Common myeloid progenitor, CD34-positive (primary cell): ENCODE data around the gene HAPSTR1.

Experiments
- CTCF ChIA-PET: fragments of 350-600 bp; sonication (Branson Sonifier 250); formaldehyde crosslinking; loops from one replicate; lab custom pipeline; 2021; ENCODE audit warnings: antibody characterized with exemption; lab: Charles Lee
- POLR2A ChIA-PET: fragments of 350-600 bp; sonication (Branson Sonifier 250); formaldehyde crosslinking; loops from one replicate; lab custom pipeline; 2021; ENCODE audit warnings: antibody characterized with exemption; lab: Charles Lee
- DNase-seq, 3 donors: peaks; one replicate each; pipeline versions ENCODE4 v3.0.0 to v3.0.0-alpha.2; 2013
- H3K27ac ChIP-seq, 2 experiments: 1 replicate in 1 of 2; 2 replicates in 1 of 2; pipeline ENCODE4 v1.7.0; 2013; ENCODE audit warnings: inconsistent platforms in 2 of 2, low read length in 2 of 2, mild to moderate bottlenecking in 2 of 2, low read depth in 1 of 2, moderate library complexity in 1 of 2; ENCODE audit not compliant: severe bottlenecking in 2 of 2, insufficient read depth in 1 of 2, poor library complexity in 1 of 2
- H3K27me3 ChIP-seq, 5 experiments: replicated peaks in 2 of 5; 1 replicate in 3 of 5; 2 replicates in 2 of 5; pipeline versions ENCODE4 v1.6.1 to v1.7.0; 2013; ENCODE audit warnings: low read length in 4 of 5, mild to moderate bottlenecking in 2 of 5, moderate library complexity in 2 of 5, inconsistent platforms in 1 of 5; ENCODE audit not compliant: insufficient read depth in 5 of 5, control insufficient read depth in 4 of 5
- H3K36me3 ChIP-seq, 4 experiments: 1 replicate in 2 of 4; 2 replicates in 2 of 4; pipeline versions ENCODE4 v1.6.1 to v1.7.0; 2013; ENCODE audit warnings: low read length in 3 of 4, control low read depth in 1 of 4, mild to moderate bottlenecking in 1 of 4; ENCODE audit not compliant: control insufficient read depth in 4 of 4, insufficient read depth in 4 of 4
- H3K4me1 ChIP-seq, 4 experiments: 1 replicate in 3 of 4; 2 replicates in 1 of 4; pipeline versions ENCODE4 v1.6.1 to v1.7.1; 2013; ENCODE audit warnings: low read length in 3 of 4, mild to moderate bottlenecking in 3 of 4, control low read depth in 1 of 4, inconsistent platforms in 1 of 4, moderate library complexity in 1 of 4; ENCODE audit not compliant: control insufficient read depth in 4 of 4, insufficient read depth in 4 of 4; ENCODE audit errors: control extremely low read depth in 1 of 4
- H3K4me3 ChIP-seq, 7 experiments: 1 replicate in 4 of 7; 2 replicates in 3 of 7; pipeline versions ENCODE4 v1.5.1 to v1.7.0; 2013; ENCODE audit warnings: mild to moderate bottlenecking in 7 of 7, low read length in 6 of 7, moderate library complexity in 6 of 7, inconsistent platforms in 2 of 7, low read depth in 2 of 7, control low read depth in 1 of 7; ENCODE audit not compliant: insufficient read depth in 4 of 7, control insufficient read depth in 1 of 7; ENCODE audit errors: extremely low read depth in 1 of 7
- H3K9me3 ChIP-seq, 5 experiments: 1 replicate in 4 of 5; 2 replicates in 1 of 5; pipeline versions ENCODE4 v1.6.1 to v1.7.1; 2013; ENCODE audit warnings: low read length in 4 of 5, mild to moderate bottlenecking in 2 of 5, inconsistent platforms in 1 of 5, low read depth in 1 of 5, moderate library complexity in 1 of 5; ENCODE audit not compliant: control insufficient read depth in 4 of 5, insufficient read depth in 2 of 5; ENCODE audit errors: control extremely low read depth in 1 of 5
- WGBS: methylation state at CpG from one replicate; pipeline ENCODE4 v1.1.5; 2013; ENCODE audit not compliant: insufficient coverage; 5-methylcytosine and 5-hydroxymethylcytosine counted together

HAPSTR1 gene

GRCh38 chr16:9119795-9120194 lies 28.4 kb downstream of the HAPSTR1 start:
- ChIA-PET POLR2A (no interaction called here), CTCF (interaction anchor here (1.1 to 1.4 kb wide), 3 partner anchors 19 to 257 kb away, joined by 3 to 5 read pairs (median 3); no protein-coding TSS in a partner anchor)
- H3K27ac ChIP-seq: no peak overlapping the region
- no peak overlapping the region for H3K4me3 ChIP-seq
- H3K36me3 ChIP-seq: peaks cover 15 to 61% (median 32%) of the 10 kb centered on the region in 4 experiments
- H3K9me3 ChIP-seq: no peaks in the 10 kb centered on the region
- 90% methylated on average over 3 of the region's 3 CpGs for whole genome bisulfite sequencing
- no peak for DNase-seq
- H3K4me1 ChIP-seq: peaks cover 0 to 15% (median 9%) of the 10 kb centered on the region in 4 experiments
- H3K27me3 ChIP-seq: no peaks in the 10 kb centered on the region

GRCh38 chr16:9122342-9122741 lies 30.9 kb downstream of the HAPSTR1 start:
- CTCF ChIA-PET: interaction anchor here (0.7 to 1.9 kb wide), 7 partner anchors 8 to 27 kb away, joined by 3 to 8 read pairs (median 4); no protein-coding TSS in a partner anchor
- no peak overlapping the region for H3K27ac ChIP-seq
- WGBS: 93% methylated on average over 3 of the region's 5 CpGs
- peaks cover 4 to 33% (median 11%) of the 10 kb centered on the region in 4 experiments for H3K4me1 ChIP-seq
- H3K9me3 ChIP-seq: no peaks in the 10 kb centered on the region
- peaks cover 4 to 51% (median 20%) of the 10 kb centered on the region in 4 experiments for H3K36me3 ChIP-seq
- DNase-seq: no peak
- no peak overlapping the region for H3K4me3 ChIP-seq
- no peaks in the 10 kb centered on the region for H3K27me3 ChIP-seq
- POLR2A ChIA-PET: interaction anchor here (0.5 to 1.2 kb wide), 2 partner anchors 29 to 141 kb away, joined by 3 to 5 read pairs; no protein-coding TSS in a partner anchor

DNA sequence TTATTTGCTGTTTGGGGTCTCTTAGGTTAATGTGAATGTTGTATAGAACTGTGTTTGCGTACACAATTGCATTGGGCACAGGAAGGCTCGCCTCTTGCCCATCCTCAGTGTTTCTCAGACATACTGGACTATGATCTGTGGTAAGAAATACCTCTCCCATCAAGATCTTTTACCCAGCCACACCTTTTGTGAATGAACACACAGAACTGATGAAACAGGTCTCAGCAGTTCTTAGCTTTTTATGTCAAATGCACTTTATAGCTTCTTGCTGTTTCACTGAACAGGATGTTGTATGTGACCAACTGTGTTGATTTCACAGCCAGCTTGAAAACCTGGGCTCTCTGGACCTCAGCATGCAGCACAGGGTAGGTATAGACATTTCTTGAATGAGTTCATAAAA lies 31.5 kb downstream of the HAPSTR1 start:
- H3K9me3 ChIP-seq: no peaks in the 10 kb centered on the region
- H3K4me1 ChIP-seq: peaks cover 6 to 40% (median 17%) of the 10 kb centered on the region in 4 experiments
- H3K36me3 ChIP-seq: peaks cover 3 to 45% (median 18%) of the 10 kb centered on the region in 4 experiments
- H3K27ac ChIP-seq: no peak overlapping the region
- 100% methylated on average over 1 of the region's 2 CpGs for WGBS
- ChIA-PET CTCF (interaction anchor here (0.7 to 1.9 kb wide), 6 partner anchors 9 to 23 kb away, joined by 3 to 8 read pairs (median 4); no protein-coding TSS in a partner anchor), POLR2A (interaction anchor here (1.2 kb wide), 1 partner anchor 30 kb away, joined by 5 read pairs; no protein-coding TSS in a partner anchor)
- H3K4me3 ChIP-seq: no peak overlapping the region
- H3K27me3 ChIP-seq: no peaks in the 10 kb centered on the region
- DNase-seq: no peak

GRCh38 chr16:9123401-9123800 lies 32.0 kb downstream of the HAPSTR1 start:
- H3K36me3 ChIP-seq: peaks cover 3 to 40% (median 16%) of the 10 kb centered on the region in 4 experiments

GRCh38 chr16:9123871-9124270 lies 32.4 kb downstream of the HAPSTR1 start:
- H3K36me3 ChIP-seq: peaks cover 3 to 36% (median 14%) of the 10 kb centered on the region in 4 experiments
- ChIA-PET POLR2A (no interaction called here), CTCF (interaction anchor here (1.3 to 1.6 kb wide), 2 partner anchors 9 to 15 kb away, joined by 4 to 5 read pairs; no protein-coding TSS in a partner anchor)
- H3K4me3 ChIP-seq: no peak overlapping the region
- H3K9me3 ChIP-seq: no peaks in the 10 kb centered on the region
- H3K27me3 ChIP-seq: no peaks in the 10 kb centered on the region
- peak overlapping the region in 1 of 2 experiments; percentile 10 for H3K27ac ChIP-seq
- 13% methylated on average over 4 of the region's 5 CpGs for WGBS
- DNase-seq: peak; percentile 65 to 90 (median 87)
- H3K4me1 ChIP-seq: peaks cover 8 to 49% (median 23%) of the 10 kb centered on the region in 4 experiments

More at GRCh38 chr16:9123401-9123800, 32.0 kb downstream of the HAPSTR1 start:
- 98% methylated on average over 6 of the region's 7 CpGs for WGBS
- H3K4me1 ChIP-seq: peaks cover 8 to 44% (median 21%) of the 10 kb centered on the region in 4 experiments
- ChIA-PET CTCF (interaction anchor here (1.3 to 1.9 kb wide), 2 partner anchors 9 to 11 kb away, joined by 4 to 8 read pairs; no protein-coding TSS in a partner anchor), POLR2A (no interaction called here)
- peak overlapping the region in 1 of 2 experiments; percentile 10 for H3K27ac ChIP-seq
- no peaks in the 10 kb centered on the region for H3K9me3 ChIP-seq
- DNase-seq: no peak
- H3K4me3 ChIP-seq: no peak overlapping the region
- no peaks in the 10 kb centered on the region for H3K27me3 ChIP-seq

DNA sequence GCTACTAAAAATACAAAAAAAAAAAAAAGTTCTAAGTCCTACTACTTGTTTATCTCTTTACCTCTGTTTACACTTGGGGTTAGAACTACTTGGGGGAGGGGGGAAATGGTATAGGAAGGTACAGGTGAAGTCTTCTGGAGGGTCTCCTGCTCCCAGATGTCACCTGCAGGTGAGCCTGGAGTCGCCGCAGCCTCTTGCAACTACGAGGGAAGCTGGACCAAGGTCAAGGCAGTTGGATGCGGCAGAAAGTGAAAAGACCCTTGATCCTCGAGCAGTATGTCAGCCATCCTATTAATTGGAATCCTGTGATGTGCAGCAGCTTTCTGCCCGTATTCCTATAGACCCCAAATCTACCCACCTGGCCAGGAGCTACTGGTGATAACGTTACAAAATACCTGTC lies 33.0 kb downstream of the HAPSTR1 start:
- ChIA-PET POLR2A (no interaction called here), CTCF (interaction anchor here (0.8 to 1.7 kb wide), 6 partner anchors 10 to 250 kb away, joined by 3 to 10 read pairs (median 4); no protein-coding TSS in a partner anchor)
- Histone ChIP-seq H3K4me1 (peaks cover 8 to 50% (median 23%) of the 10 kb centered on the region in 4 experiments), H3K4me3 (no peak overlapping the region), H3K27ac (peak overlapping the region in 1 of 2 experiments; percentile 10), H3K9me3 (no peaks in the 10 kb centered on the region), H3K27me3 (no peaks in the 10 kb centered on the region), H3K36me3 (peaks cover 3 to 30% (median 11%) of the 10 kb centered on the region in 4 experiments)
- 96% methylated on average over 7 of the region's 7 CpGs for WGBS
- DNase-seq: no peak
